HEK293 (cell line): ENCODE results near the gene TNFRSF13B.

Experiments
- HOXD13 ChIP-seq: sonication (generic); formaldehyde crosslinking; IDR thresholded peaks from 2 replicates; pipeline ENCODE4 v1.8.0; 2022; ENCODE audit warnings: missing genetic modification reagents, borderline replicate concordance
- TRIM28 ChIP-seq: IDR thresholded peaks from 2 replicates; pipeline ENCODE4 v1.6.1; 2011; ENCODE audit warnings: low read length, control low read depth, borderline replicate concordance
- ZBTB7A ChIP-seq: fragments of 450-650 bp; formaldehyde crosslinking; IDR thresholded peaks from 2 replicates; pipeline ENCODE4 v1.5.1; 2016; ENCODE audit warnings: low read depth, missing biosample characterization, missing genetic modification characterization
- ZSCAN23 ChIP-seq: fragments of 450-650 bp; formaldehyde crosslinking; IDR thresholded peaks from 2 replicates; pipeline ENCODE4 v1.5.1; 2016; ENCODE audit warnings: missing biosample characterization, missing genetic modification characterization
- TF ChIP-seq, protein P1 (sequence below): fragments of 450-650 bp; formaldehyde crosslinking; IDR thresholded peaks from 2 replicates; pipeline ENCODE4 v1.5.1; 2016; ENCODE audit warnings: missing biosample characterization, missing genetic modification characterization, borderline replicate concordance
- TF ChIP-seq, protein P2 (sequence below): fragments of 450-650 bp; formaldehyde crosslinking; IDR thresholded peaks from 2 replicates; pipeline ENCODE4 v1.5.1; 2016; ENCODE audit warnings: missing biosample characterization, missing genetic modification characterization
- TF ChIP-seq, protein P3 (sequence below): fragments of 450-650 bp; formaldehyde crosslinking; IDR thresholded peaks from 2 replicates; pipeline ENCODE4 v1.5.1; 2016; ENCODE audit warnings: missing biosample characterization, missing genetic modification characterization, borderline replicate concordance
- TF ChIP-seq, protein P4 (sequence below): fragments of 450-650 bp; formaldehyde crosslinking; IDR thresholded peaks from 2 replicates; pipeline ENCODE4 v1.5.1; 2017; ENCODE audit warnings: missing biosample characterization, missing genetic modification characterization

GRCh38 chr17:16938496-16939207 is 33.3 kb downstream of the TNFRSF13B start:
- TF ChIP-seq, protein P1, sequence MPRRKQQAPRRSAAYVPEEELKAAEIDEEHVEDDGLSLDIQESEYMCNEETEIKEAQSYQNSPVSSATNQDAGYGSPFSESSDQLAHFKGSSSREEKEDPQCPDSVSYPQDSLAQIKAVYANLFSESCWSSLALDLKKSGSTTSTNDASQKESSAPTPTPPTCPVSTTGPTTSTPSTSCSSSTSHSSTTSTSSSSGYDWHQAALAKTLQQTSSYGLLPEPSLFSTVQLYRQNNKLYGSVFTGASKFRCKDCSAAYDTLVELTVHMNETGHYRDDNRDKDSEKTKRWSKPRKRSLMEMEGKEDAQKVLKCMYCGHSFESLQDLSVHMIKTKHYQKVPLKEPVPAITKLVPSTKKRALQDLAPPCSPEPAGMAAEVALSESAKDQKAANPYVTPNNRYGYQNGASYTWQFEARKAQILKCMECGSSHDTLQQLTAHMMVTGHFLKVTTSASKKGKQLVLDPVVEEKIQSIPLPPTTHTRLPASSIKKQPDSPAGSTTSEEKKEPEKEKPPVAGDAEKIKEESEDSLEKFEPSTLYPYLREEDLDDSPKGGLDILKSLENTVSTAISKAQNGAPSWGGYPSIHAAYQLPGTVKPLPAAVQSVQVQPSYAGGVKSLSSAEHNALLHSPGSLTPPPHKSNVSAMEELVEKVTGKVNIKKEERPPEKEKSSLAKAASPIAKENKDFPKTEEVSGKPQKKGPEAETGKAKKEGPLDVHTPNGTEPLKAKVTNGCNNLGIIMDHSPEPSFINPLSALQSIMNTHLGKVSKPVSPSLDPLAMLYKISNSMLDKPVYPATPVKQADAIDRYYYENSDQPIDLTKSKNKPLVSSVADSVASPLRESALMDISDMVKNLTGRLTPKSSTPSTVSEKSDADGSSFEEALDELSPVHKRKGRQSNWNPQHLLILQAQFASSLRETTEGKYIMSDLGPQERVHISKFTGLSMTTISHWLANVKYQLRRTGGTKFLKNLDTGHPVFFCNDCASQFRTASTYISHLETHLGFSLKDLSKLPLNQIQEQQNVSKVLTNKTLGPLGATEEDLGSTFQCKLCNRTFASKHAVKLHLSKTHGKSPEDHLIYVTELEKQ, result no peak
- TF ChIP-seq TRIM28 (no peak), HOXD13 (CRISPR knock-in tag) (no peak), ZSCAN23 (tag by site-specific recombination) (no peak), ZBTB7A (tag by site-specific recombination) (no peak)
- TF ChIP-seq, protein P2, sequence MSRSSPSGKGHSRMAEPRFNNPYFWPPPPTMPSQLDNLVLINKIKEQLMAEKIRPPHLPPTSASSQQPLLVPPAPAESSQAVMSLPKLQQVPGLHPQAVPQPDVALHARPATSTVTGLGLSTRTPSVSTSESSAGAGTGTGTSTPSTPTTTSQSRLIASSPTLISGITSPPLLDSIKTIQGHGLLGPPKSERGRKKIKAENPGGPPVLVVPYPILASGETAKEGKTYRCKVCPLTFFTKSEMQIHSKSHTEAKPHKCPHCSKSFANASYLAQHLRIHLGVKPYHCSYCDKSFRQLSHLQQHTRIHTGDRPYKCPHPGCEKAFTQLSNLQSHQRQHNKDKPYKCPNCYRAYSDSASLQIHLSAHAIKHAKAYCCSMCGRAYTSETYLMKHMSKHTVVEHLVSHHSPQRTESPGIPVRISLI (tag by site-specific recombination), result no peak
- TF ChIP-seq, protein P3, sequence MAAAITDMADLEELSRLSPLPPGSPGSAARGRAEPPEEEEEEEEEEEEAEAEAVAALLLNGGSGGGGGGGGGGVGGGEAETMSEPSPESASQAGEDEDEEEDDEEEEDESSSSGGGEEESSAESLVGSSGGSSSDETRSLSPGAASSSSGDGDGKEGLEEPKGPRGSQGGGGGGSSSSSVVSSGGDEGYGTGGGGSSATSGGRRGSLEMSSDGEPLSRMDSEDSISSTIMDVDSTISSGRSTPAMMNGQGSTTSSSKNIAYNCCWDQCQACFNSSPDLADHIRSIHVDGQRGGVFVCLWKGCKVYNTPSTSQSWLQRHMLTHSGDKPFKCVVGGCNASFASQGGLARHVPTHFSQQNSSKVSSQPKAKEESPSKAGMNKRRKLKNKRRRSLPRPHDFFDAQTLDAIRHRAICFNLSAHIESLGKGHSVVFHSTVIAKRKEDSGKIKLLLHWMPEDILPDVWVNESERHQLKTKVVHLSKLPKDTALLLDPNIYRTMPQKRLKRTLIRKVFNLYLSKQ (tag by site-specific recombination), result no peak
- TF ChIP-seq, protein P4, sequence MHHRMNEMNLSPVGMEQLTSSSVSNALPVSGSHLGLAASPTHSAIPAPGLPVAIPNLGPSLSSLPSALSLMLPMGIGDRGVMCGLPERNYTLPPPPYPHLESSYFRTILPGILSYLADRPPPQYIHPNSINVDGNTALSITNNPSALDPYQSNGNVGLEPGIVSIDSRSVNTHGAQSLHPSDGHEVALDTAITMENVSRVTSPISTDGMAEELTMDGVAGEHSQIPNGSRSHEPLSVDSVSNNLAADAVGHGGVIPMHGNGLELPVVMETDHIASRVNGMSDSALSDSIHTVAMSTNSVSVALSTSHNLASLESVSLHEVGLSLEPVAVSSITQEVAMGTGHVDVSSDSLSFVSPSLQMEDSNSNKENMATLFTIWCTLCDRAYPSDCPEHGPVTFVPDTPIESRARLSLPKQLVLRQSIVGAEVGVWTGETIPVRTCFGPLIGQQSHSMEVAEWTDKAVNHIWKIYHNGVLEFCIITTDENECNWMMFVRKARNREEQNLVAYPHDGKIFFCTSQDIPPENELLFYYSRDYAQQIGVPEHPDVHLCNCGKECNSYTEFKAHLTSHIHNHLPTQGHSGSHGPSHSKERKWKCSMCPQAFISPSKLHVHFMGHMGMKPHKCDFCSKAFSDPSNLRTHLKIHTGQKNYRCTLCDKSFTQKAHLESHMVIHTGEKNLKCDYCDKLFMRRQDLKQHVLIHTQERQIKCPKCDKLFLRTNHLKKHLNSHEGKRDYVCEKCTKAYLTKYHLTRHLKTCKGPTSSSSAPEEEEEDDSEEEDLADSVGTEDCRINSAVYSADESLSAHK (tag by site-specific recombination), result no peak
